Erythroblast (primary cell): ENCODE results near the gene ISG15.

Experiments used
- GATA1 ChIP-seq: IDR thresholded peaks from 2 replicates; pipeline ENCODE4 v1.6.1; 2011; ENCODE audit warnings: low read depth, mild to moderate bottlenecking, control low read depth, low read length, moderate library complexity
- POLR2A ChIP-seq: IDR thresholded peaks from 2 replicates; pipeline ENCODE4 v1.6.1; 2011; ENCODE audit warnings: mild to moderate bottlenecking, low read length

DNA sequence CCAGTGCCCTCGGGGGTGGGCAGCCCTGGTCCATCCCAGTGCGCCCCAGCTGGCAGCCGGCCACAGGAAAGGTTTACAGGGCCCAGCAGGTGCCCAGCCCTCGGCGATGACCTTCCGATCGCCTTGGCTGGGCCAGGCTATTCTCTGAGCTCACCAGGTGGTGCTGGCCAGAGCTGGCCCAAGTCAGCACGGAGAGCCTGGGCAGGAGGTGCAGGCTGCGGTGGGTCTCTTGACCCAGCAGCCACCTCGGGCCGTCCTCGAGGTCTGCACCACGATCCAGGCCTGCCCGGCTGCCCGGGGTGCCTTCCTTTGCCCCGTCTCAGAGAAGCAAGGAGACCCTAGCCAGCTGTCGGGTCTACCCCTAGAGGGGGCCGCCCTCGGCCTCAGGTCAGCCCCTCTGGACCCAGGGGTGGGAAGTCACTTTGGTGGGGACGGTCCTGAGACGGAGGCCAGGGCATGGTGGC lies 31.8 kb upstream of the ISG15 start:
- TF ChIP-seq POLR2A (no peak), GATA1 (no peak)
